Measurements from ENCODE around the gene FOXJ2. TPM values are rescaled to one million over a fixed set of nuclear protein-coding genes. Genes with fewer than 3 reads are reported as not detected.

FOXJ2 gene
- total RNA-seq, 2 donors from 2014 or later: 10.8 to 21.2 TPM

DNA sequence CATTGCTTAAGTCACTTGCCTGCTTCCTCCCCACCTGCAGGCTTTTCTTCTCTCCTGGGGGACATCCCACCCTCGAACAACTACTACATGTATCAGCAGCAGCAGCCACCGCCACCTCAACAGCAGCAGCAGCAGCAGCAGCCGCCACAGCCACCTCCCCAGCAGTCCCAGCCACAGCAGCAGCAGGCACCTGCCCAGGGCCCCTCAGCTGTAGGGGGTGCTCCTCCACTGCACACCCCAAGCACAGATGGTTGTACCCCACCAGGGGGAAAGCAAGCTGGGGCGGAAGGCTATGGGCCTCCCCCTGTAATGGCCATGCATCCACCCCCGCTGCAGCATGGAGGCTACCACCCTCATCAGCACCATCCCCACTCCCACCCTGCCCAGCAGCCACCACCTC, 15.3 kb downstream of the FOXJ2 start:
- H3K27ac Mint-ChIP-seq: no peak overlapping the region
- no peak overlapping the region for H3K4me3 Mint-ChIP-seq
- Histone ChIP-seq H3K27me3 (ENCODE audit: control insufficient read depth, insufficient read depth, low read length, poor library complexity, severe bottlenecking) (no peaks in the 10 kb centered on the region), H3K36me3 (ENCODE audit: control insufficient read depth, insufficient read depth, low read length) (peaks cover 83% of the 10 kb centered on the region), H3K27ac (ENCODE audit: low read depth, low read length) (no peak overlapping the region), H3K9ac (ENCODE audit: extremely low read depth, low read length, poor library complexity, severe bottlenecking) (no peak overlapping the region), H3K4me3 (ENCODE audit: low read length) (no peak overlapping the region), H3K4me1 (ENCODE audit: control insufficient read depth, insufficient read depth, low read length) (no peaks in the 10 kb centered on the region), H3K9me3 (ENCODE audit: control insufficient read depth, low read length) (no peaks in the 10 kb centered on the region)
- no peaks in the 10 kb centered on the region for H3K27me3 Mint-ChIP-seq (ENCODE audit: insufficient read depth)
- H3K9me3 Mint-ChIP-seq: no peaks in the 10 kb centered on the region
- peaks cover 77% of the 10 kb centered on the region for H3K36me3 Mint-ChIP-seq (ENCODE audit: low read depth)
- no peak for DNase-seq
- 93 to 100% methylated on average over 1 to 5 of the region's 5 CpGs for WGBS, 2 experiments (ENCODE audit: insufficient coverage in 1 of 2, insufficient read length in 1 of 2)
- TF ChIP-seq, protein P1, sequence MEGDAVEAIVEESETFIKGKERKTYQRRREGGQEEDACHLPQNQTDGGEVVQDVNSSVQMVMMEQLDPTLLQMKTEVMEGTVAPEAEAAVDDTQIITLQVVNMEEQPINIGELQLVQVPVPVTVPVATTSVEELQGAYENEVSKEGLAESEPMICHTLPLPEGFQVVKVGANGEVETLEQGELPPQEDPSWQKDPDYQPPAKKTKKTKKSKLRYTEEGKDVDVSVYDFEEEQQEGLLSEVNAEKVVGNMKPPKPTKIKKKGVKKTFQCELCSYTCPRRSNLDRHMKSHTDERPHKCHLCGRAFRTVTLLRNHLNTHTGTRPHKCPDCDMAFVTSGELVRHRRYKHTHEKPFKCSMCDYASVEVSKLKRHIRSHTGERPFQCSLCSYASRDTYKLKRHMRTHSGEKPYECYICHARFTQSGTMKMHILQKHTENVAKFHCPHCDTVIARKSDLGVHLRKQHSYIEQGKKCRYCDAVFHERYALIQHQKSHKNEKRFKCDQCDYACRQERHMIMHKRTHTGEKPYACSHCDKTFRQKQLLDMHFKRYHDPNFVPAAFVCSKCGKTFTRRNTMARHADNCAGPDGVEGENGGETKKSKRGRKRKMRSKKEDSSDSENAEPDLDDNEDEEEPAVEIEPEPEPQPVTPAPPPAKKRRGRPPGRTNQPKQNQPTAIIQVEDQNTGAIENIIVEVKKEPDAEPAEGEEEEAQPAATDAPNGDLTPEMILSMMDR (conservative IDR thresholded peaks at IDR 0.05): no peak
- peaks cover 3% of the 10 kb centered on the region for H3K4me1 Mint-ChIP-seq

DNA sequence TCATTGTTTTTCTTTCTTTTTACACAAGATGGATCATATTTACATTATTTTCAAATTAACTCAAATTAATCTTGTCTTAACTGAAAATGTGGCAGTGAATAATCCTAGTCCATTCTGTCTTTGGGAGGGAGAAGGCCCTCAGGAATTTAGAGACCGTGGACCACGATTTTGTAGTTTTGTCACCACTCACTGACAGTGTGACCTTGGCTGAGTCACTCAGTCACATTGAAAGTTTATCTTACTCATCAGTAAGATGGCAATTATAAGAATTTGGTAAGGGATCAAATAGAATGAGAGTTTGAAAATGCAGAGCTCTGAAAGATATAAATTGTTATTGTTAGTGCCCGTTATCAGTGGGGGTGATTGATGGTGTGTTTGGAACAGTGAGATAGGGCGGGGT, 16.4 kb downstream of the FOXJ2 start:
- Histone ChIP-seq H3K36me3 (ENCODE audit: control insufficient read depth, insufficient read depth, low read length) (peaks cover 85% of the 10 kb centered on the region), H3K4me3 (ENCODE audit: low read length) (no peak overlapping the region), H3K4me1 (ENCODE audit: control insufficient read depth, insufficient read depth, low read length) (no peaks in the 10 kb centered on the region), H3K27me3 (ENCODE audit: control insufficient read depth, insufficient read depth, low read length, poor library complexity, severe bottlenecking) (no peaks in the 10 kb centered on the region), H3K27ac (ENCODE audit: low read depth, low read length) (no peak overlapping the region), H3K9ac (ENCODE audit: extremely low read depth, low read length, poor library complexity, severe bottlenecking) (no peak overlapping the region), H3K9me3 (ENCODE audit: control insufficient read depth, low read length) (no peaks in the 10 kb centered on the region)
- H3K9me3 Mint-ChIP-seq: no peaks in the 10 kb centered on the region
- H3K4me3 Mint-ChIP-seq: no peak overlapping the region
- TF ChIP-seq, protein P1 (conservative IDR thresholded peaks at IDR 0.05): no peak
- peaks cover 76% of the 10 kb centered on the region for H3K36me3 Mint-ChIP-seq (ENCODE audit: low read depth)
- H3K4me1 Mint-ChIP-seq: peaks cover 3% of the 10 kb centered on the region
- WGBS, 2 experiments (ENCODE audit: insufficient coverage in 1 of 2, insufficient read length in 1 of 2): 92 to 93% methylated on average over 4 of the region's 4 CpGs
- DNase-seq: no peak
- no peak overlapping the region for H3K27ac Mint-ChIP-seq
- no peaks in the 10 kb centered on the region for H3K27me3 Mint-ChIP-seq (ENCODE audit: insufficient read depth)

DNA sequence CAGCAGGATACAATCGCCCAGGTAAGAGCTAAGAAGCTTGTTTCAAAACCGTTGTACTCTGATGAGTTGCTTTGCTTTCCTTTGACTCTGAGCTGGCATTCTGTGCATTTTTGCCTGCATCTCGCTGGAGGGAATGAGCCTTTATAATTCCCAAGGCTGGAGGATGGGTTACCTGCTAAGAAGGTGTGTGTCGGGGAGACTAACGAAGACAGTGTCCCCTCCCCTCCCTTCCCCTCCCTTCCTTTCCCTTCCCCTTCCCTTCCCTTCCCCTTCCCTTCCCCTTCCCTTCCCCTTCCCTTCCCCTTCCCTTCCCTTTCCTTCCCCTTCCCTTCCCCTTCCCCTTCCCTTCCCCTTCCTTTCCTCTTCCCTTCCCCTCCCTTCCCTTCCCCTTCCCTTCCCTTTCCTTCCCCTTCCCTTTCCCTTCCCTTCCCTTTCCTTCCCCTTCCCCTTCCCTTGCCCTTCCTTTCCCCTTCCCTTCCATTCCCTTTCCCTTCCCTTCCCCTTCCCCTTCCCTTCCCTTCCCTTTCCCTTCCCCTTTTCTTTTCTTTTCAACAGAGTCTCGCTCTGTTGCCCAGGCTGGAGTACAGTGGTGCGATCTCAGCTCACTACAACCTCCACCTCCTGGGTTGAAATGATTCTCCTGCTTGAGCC, 18.2 kb downstream of the FOXJ2 start:
- TF ChIP-seq, protein P1 (conservative IDR thresholded peaks at IDR 0.05): no peak
- peak; percentile 22 for DNase-seq
- Mint-ChIP-seq H3K27ac (no peak overlapping the region), H3K36me3 (ENCODE audit: low read depth) (peaks cover 81% of the 10 kb centered on the region), H3K4me3 (no peak overlapping the region), H3K4me1 (peaks cover 3% of the 10 kb centered on the region), H3K27me3 (ENCODE audit: insufficient read depth) (no peaks in the 10 kb centered on the region), H3K9me3 (no peaks in the 10 kb centered on the region)
- Histone ChIP-seq H3K4me3 (ENCODE audit: low read length) (no peak overlapping the region), H3K9ac (ENCODE audit: extremely low read depth, low read length, poor library complexity, severe bottlenecking) (no peak overlapping the region), H3K27ac (ENCODE audit: low read depth, low read length) (no peak overlapping the region), H3K9me3 (ENCODE audit: control insufficient read depth, low read length) (no peaks in the 10 kb centered on the region), H3K27me3 (ENCODE audit: control insufficient read depth, insufficient read depth, low read length, poor library complexity, severe bottlenecking) (no peaks in the 10 kb centered on the region), H3K36me3 (ENCODE audit: control insufficient read depth, insufficient read depth, low read length) (peaks cover 88% of the 10 kb centered on the region), H3K4me1 (ENCODE audit: control insufficient read depth, insufficient read depth, low read length) (no peaks in the 10 kb centered on the region)
- WGBS, 2 experiments (ENCODE audit: insufficient coverage in 1 of 2, insufficient read length in 1 of 2): 90 to 92% methylated on average over 3 to 5 of the region's 7 CpGs

All from endodermal cell (in vitro differentiated cells).